GM21515 (cell line): ENCODE results near the gene FGF7.
"Not testable (repeated sequence)": the region's sequence is repeated elsewhere in the genome, so short reads cannot be mapped to it uniquely, and the experiment has no call there.

Experiments
- ATAC-seq: cut with Tn5 transposase; IDR thresholded peaks from one replicate; pipeline ENCODE4 v1.9.1; 2021; ENCODE audit not compliant: unreplicated experiment

Gene FGF7, protein sequence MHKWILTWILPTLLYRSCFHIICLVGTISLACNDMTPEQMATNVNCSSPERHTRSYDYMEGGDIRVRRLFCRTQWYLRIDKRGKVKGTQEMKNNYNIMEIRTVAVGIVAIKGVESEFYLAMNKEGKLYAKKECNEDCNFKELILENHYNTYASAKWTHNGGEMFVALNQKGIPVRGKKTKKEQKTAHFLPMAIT

DNA sequence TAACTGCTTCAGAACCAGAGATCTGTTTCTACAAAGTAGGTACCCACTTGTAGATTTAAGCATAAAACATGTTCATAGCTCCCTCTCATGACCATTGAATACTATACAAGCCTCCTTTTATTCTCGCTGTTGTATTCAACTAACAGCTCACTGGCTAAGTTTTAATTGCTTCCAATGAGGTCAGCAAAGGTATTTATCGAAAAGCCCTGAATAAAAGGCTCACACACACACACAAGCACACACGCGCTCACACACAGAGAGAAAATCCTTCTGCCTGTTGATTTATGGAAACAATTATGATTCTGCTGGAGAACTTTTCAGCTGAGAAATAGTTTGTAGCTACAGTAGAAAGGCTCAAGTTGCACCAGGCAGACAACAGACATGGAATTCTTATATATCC is at the start of gene FGF7:
FGF7 (plus strand) TSS at position 222 of the 400 bp plus-strand sequence. CDS start 1,056 bp downstream, outside the sequence.
- ATAC-seq: no peak

DNA sequence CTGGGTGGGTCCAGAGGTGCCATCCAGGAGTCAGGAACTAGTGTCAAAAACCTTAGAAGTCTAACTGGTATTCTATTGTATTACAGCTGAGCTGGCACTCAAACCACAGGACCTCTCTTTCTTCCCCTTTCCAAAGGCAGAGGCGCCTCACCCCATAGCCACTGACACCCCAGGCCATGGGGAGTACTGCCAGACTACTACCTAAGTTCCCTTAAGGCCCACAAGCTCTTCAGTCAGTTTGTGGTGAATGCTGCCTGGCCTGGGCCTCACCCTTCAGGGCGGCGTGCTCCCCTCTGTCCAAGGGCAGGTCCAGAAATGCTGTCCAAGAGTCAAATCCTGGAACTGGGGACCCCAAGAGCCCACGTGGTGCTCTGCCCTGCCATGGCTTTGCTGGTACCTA is 43.0 kb upstream of the FGF7 start:
- ATAC-seq: no peak

DNA sequence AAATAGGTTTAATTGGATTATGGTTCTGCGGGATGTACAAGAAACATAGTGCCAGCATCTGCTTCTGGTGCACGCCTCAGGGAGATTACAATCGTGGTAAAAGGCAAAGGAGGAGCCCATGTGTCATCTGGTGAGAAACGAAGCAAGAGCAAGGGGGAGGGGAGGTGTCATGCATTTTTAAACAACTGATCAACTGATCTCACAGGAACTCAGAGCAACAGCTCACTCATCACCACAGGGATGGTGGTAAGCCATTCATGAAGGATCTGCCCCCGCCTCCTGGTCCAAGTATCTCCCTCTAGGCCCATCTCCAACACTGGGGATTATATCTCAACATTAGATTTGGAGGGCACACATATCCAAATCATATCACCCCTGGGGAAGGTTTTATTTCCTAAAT is 42.1 kb upstream of the FGF7 start:
- ATAC-seq: no peak

DNA sequence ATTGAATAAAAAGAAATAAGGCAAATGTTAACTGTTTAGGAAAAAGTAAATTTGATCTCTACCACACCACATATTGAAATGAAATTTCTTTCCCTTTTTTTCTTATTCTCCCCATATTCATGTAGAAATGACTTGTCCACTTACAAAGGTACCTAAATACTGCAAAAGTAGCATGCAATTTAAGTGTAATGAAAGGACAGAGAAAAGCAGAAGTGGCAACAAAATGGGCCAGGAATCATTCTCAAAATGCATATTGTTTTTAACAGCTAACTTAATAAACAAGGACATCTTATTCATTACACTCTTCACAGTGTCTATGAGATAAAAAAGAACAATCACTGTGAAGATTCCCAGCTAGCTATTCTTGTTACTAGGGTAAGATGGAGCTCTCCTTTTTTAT is 40.6 kb upstream of the FGF7 start:
- ATAC-seq: no peak

DNA sequence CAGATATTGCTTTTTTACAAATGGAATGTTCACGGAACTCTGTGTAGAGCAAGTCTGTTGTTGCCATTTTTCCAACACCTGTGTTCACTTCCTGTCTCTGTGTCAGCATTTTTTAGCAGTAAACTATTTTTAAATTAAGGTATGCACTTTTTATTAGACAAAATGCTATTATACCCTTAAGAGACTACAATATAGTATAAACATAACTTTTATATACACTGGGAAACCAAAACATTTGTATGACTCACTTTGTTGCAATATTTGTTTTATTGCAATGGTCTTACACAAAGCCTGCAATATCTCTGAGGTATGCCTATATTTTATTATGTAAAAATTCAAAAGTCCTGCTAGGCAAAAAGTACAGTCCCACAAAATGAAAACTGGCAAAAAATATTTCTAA is 39.8 kb upstream of the FGF7 start:
- no peak for ATAC-seq

DNA sequence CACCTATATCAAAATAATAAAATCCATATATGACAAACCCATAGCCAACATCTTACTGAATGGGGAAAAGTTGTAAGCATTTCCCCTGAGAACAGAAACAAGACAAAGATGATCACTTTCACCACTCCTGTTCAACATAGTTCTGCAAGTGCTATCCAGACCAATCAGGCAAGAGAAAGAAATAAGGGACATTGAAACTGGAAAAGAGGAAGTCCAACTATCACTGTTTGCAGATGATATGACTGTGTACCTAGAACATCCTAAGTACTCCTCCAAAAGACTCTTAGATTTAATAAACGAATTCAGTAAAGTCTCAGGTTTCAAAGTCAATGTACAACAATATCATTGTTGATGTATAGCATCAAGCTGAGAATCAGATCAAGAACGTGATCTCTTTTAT is 35.6 kb upstream of the FGF7 start:
- no peak for ATAC-seq

DNA sequence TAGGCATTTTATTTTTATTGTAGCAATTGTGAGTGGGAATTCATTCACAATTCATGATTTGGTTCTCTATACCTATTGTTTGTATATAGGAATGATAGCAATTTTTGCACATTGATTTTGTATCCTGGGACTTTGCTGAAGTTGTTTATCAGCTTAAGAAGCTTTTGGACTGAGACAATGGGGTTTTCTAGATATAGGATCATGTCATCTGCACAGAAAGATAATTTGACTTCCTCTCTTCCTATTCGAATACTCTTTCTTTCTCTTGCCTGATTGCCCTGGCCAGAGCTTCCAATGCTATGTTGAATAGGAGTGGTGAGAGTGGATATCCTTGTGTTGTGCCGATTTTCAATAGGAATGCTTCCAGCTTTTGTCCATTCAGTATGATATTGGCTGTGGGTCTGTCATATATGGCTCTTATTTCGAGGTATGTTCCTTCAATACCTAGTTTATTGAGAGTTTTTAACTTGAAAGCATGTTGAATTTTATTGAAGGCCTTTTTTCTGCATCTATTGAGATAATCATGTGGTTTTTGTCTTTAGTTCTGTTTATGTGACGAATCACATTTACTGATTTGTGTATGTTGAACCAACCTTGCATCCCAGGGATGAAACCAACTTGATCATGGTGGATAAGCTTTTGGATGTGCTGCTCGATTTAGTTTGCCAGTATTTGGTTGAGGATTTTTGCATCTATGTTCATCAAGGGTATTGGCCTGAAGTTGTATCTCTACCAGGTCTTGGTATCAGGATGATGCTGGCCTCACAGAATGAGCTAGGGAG is 20.3 kb upstream of the FGF7 start:
- ATAC-seq: not testable (repeated sequence)

DNA sequence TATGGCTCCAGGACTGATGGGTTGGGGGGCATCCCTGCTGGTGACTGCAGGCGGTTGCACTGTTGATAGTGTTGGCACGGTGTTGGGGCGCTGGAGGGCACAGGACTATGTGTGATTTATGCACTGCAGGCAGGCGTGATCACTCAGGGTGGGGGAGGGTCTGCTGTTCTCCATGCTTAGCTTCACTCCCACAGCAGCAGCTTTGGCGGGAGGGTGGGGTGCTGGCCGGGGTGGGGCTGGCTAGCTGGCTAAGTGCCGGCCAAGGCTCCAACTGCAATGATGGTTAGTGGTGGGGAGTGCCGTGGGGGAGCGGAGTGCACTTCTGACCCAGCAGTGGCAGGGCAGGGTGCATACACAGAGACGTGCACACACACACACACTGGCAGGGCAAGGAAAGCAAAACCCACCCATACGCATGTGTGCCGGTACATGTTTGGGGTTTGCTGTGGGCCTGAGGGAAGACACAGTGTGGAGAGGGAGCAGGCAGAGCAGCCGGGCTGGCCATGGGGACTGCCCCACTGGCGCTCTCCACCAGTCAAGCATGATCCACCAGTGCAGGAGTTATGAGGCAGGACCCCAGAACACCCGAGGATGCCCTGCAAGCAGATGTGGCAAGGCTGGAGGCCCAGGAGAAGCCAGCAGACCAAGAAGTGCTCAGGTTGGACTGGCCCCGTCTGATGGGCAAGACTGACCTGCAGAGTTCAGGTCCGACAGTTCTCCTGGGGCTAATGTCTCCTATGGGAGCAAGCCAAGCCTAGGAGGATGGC is 16.5 kb upstream of the FGF7 start:
- no peak for ATAC-seq

DNA sequence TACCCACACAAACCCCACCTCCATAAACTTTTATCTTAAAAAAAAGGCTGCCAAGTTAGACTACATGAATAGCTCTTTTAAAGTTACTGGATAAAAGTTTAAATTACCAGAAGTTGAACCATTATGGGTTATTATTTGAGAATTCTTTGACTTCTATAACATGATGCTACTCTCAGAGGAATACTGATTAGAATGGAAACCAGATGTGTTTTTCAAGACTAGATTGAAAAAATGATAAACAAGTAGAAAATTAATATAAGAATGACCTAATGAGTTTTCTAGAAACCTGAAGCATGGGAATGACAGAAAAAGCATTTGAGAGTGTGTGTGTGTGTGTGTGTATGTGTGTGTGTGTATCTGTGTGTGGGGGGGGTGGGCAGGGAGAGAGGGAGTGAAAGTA is 12.4 kb upstream of the FGF7 start:
- no peak for ATAC-seq

DNA sequence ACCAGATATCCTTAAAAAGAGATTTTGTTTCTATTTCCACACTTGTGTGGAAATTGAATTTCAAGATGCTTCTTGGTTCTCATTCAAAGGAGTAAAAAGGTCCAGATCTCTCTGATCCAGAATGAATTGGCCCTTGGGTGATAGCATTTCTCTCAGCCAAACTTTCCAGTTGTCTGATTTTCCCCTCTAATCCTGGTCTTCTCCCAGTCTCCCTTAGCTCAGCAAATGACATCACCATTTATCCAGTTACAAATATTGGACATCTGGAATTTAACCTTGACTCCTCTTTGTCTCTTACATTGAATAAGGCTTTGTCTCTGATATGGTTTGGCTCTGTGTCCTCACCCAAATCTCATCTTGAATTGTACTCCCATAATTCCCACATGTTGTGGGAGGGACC is 10.2 kb upstream of the FGF7 start:
- ATAC-seq: no peak

DNA sequence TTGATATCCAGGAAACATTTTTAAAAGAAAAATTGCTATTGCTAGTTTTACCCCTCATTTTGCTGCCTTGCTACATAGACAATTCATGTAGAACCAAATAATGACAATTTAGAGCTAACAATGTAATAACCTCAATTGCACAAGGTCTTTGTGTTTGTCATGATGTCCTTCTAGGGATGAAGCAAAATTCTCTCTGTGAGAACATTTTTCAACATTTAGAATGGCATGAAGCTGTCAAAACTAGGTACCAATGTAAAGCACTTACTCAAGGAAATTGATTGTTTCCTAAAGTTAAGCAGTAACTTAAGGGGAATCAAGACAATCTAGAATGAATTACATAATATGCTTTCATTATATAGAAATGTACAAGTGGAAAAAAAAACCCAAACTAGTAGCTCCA is 7.9 kb upstream of the FGF7 start:
- no peak for ATAC-seq

DNA sequence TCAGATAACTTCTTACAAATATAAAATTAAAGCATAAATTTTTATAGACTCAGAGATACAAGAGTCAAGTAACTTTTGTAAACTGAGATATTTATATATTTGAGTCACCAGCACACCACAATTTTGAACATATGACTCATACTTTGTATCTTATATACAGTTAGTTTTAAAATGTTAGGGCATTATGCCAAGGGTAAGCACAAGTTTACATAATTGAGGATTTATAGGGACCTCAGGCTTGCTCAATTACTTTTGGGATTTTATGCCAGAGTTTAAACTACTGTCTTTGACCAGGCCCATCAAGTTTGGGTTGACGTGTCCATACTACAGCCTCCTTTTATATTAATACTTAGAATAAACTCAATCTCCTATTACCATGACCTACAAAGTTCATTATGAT is 7.4 kb upstream of the FGF7 start:
- no peak for ATAC-seq

DNA sequence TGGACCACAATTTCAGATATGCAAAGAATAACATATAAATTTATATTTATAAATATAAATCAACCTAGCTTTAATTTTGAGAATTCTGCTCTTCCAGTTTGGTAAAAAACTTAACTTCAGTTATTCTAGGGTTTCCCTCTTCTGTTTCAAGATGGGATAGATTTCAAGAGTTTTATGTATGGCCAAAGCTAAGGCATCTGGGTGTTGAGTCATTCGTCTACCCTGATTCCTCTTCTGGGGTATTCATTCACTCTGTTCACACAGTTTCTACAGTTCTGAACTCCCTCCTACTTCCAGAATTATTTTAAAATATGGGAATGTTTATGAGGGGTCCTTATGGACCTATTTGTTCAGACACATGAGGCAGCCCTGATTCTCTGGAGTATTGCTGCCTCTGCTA is 4.2 kb upstream of the FGF7 start:
- ATAC-seq: no peak

DNA sequence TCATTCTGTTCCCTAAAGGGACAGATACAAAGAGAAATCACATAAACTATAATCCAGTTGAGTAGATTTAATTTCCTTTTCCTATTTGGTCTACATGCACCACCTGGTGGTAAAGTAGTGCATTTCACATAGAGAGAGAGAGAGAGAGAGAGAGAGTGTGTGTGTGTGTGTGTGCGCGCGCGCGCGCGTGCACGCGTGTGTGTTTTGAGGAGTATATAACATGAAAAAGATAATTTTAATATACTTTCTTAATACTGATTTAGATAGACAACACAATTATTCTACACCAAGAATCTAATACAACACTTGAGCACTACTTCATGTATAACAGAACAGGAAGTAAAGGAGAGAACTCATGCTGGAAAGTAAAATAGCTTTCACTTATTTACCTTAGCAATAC is 1.1 kb upstream of the FGF7 start:
- no peak for ATAC-seq

DNA sequence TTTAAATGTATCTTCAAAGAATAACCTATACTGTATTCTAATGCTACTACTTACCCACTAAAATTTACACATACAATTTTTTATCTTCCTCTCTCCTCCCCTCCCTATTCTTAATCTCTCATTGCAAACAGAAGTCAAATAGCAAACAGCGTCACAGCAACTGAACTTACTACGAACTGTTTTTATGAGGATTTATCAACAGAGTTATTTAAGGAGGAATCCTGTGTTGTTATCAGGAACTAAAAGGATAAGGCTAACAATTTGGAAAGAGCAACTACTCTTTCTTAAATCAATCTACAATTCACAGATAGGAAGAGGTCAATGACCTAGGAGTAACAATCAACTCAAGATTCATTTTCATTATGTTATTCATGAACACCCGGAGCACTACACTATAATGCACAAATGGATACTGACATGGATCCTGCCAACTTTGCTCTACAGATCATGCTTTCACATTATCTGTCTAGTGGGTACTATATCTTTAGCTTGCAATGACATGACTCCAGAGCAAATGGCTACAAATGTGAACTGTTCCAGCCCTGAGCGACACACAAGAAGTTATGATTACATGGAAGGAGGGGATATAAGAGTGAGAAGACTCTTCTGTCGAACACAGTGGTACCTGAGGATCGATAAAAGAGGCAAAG is 984 bp downstream of the FGF7 start:
- ATAC-seq: no peak

DNA sequence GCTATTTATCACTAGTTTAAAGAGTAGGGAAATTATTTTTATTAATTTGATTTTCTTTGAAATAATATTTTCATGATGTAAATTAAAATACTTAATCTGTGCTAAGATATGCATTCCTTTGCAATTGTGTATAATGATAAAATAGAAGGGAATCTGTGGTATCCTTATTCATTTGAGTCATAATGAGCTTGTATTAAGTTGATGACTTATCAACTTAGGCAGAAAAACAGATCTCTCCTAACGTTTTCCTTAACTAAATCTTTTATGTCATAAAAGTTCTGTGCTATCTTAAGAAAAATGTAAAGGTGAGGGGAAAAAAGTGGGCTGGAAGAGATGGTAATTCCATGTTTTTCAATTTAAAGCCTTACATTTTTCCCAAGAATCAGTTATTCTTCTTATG is 1.9 kb downstream of the FGF7 start:
- ATAC-seq: no peak

DNA sequence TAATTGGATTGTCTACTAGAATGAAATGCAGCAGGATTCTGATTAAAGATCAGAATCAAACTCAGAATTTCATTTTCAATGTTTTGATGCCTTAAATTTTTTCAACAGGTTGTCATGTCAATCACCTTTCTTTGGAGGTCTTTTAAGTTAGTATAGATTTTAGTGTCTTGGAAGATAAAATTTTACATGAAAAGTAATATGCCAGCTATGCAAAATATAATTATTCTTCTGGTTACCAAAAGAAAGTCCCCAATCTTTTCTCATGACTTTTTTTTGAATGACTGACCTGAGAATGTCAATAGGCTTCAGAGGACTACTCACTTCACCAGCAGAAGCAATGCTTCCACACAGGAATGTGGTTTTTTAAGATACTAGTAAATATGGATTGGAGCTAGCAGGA is 4.3 kb downstream of the FGF7 start:
- no peak for ATAC-seq

DNA sequence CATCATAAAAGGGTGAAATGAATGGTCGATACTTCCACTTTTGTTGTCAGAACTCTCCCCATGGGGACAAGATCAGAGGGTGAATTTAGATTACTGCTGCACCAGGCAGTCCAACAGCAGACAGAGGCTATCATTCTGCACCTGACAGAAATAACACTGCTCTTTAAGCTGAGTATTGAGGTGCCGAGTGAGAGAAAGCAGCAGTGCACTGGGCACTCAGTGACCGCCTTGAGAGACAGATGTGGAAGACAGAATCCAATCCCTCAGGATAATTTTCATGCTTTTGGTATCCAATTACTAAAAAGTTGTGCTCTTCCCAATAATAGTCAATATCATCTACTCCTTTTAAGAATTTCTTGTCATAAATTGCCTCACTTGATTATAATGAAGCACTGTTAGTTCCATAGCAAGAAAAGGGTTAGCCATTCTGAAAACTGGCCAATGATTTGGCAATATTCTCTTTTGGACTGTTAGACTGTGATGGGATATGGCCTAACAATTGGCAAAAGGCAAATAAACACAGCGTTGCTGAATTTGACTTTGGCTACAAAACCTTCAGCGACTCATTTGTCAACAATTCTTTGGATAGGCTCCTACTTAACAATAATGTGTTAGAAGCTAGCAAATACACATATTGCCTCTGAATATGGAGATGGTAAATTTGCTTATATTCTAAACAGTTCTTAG is 5.5 kb downstream of the FGF7 start:
- no peak for ATAC-seq

DNA sequence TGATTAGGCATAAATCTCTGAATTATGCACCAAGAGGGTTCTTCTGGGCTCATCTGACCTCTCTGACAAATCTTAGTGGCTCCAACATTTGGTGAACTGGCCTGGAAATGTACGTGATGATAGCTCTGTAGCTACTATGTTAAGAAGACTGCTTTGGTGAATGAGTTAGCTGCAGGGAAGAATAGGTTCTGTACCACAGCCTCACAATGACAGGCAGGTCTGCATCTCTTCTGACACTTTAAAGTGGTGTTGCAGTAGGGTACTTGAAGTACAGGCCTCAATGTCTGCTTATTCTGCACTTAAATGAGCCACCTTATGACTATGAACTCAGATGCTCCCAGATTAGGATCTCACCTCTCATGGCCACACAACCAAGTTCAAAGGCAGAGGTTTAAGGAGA is 7.0 kb downstream of the FGF7 start:
- ATAC-seq: no peak

DNA sequence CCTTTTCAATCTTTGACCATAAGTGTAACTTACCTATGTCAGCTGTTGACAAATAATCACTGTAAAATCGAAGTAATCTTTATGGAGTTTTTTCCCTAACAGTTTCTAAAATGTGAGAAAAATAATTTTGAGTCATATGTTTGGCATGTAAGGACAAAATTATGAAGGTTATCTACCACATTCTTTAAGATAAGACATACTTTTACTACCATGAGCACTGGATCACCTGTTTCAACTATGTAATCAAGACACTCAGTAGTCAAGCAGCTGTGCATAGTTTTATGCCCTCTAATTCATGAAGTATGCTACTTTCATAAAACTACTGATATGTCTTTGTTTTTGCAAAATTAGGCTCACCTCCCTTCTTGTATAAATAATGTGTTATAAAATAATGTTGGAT is 12.1 kb downstream of the FGF7 start:
- no peak for ATAC-seq

DNA sequence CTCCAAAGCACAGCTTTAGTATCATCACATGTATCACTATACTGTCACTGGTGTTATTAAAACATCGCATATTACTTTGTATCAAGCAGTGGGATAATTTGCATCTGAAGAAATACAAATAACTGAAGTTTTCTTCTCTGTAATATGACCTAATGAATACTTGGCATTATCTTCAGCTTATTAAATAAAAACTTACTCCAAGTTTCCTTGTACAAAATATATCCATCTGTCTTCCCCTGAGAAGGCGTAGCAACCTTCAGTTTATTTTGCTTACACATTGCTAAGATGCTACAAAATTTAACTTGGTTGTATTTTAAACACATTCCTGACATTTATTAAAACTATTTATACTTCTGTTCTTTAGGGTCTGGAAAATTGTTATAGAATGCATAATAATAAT is 13.7 kb downstream of the FGF7 start:
- no peak for ATAC-seq
